ENCODE results near the gene ARVCF.

The ARVCF gene

GRCh38 chr22:19970479-19971275 lies 45.9 kb downstream of the ARVCF start:
- H3K9me3 ChIP-seq = no peaks in the 10 kb centered on the region
- intact Hi-C loops (cut with DNase I; ENCODE audit: low total_unique reads) = loop anchor here (1.0 kb wide), 1 partner anchor 43 kb away; no protein-coding TSS in a partner anchor
- H3K4me3 ChIP-seq = no peak overlapping the region
- peaks cover 0 to 21% (median 6%) of the 10 kb centered on the region in 4 donors for H3K4me1 ChIP-seq
- DNase-seq = peak; percentile 60 to 81
- peak overlapping the region; percentile 28 to 55 for H3K27ac ChIP-seq
- H3K36me3 ChIP-seq = peaks cover 14 to 94% (median 82%) of the 10 kb centered on the region in 3 donors
- peak; percentile 87 to 98 for TF ChIP-seq CTCF (IDR thresholded peaks at IDR 0.05)
- no peaks in the 10 kb centered on the region for H3K27me3 ChIP-seq

- Histone ChIP-seq H3K27me3 (no peaks in the 10 kb centered on the region), H3K36me3 (peaks cover 14 to 95% (median 82%) of the 10 kb centered on the region in 3 donors), H3K4me3 (no peak overlapping the region), H3K9me3 (no peaks in the 10 kb centered on the region), H3K4me1 (peaks cover 0 to 20% (median 6%) of the 10 kb centered on the region in 4 donors), H3K27ac (peak overlapping the region; percentile 28 to 55)
- intact Hi-C loops (cut with DNase I; ENCODE audit: low total_unique reads) = loop anchor here (1.0 kb wide), 1 partner anchor 43 kb away; no protein-coding TSS in a partner anchor
- no peak for DNase-seq
- no peak for TF ChIP-seq CTCF (IDR thresholded peaks at IDR 0.05)
Measured at GRCh38 chr22:19970031-19970478, 46.6 kb downstream of the ARVCF start.

GRCh38 chr22:19969141-19969928 lies 47.3 kb downstream of the ARVCF start:
- intact Hi-C loops (cut with DNase I; ENCODE audit: low total_unique reads) = no loop called here
- Histone ChIP-seq H3K36me3 (peaks cover 16 to 97% (median 87%) of the 10 kb centered on the region in 3 donors), H3K27ac (peak overlapping the region in 1 of 2 donors; percentile 28)

GRCh38 chr22:19968450-19968891 lies 48.2 kb downstream of the ARVCF start:
- Histone ChIP-seq H3K27ac (no peak overlapping the region), H3K36me3 (peaks cover 24 to 97% (median 88%) of the 10 kb centered on the region in 3 donors)

More at GRCh38 chr22:19969141-19969928, 47.3 kb downstream of the ARVCF start:
- Histone ChIP-seq H3K9me3 (no peaks in the 10 kb centered on the region), H3K4me3 (no peak overlapping the region), H3K27me3 (no peaks in the 10 kb centered on the region), H3K4me1 (peaks cover 0 to 16% (median 3%) of the 10 kb centered on the region in 4 donors)
- TF ChIP-seq CTCF (IDR thresholded peaks at IDR 0.05) = no peak
- DNase-seq = no peak

More at GRCh38 chr22:19968450-19968891, 48.2 kb downstream of the ARVCF start:
- DNase-seq = no peak
- no peak overlapping the region for H3K4me3 ChIP-seq
- intact Hi-C loops (cut with DNase I; ENCODE audit: low total_unique reads) = no loop called here
- peaks cover 0 to 24% (median 3%) of the 10 kb centered on the region in 4 donors for H3K4me1 ChIP-seq
- no peaks in the 10 kb centered on the region for H3K9me3 ChIP-seq
- TF ChIP-seq CTCF (IDR thresholded peaks at IDR 0.05) = no peak
- H3K27me3 ChIP-seq = no peaks in the 10 kb centered on the region
